GM12878 (cell line): ENCODE results near the gene TMEM132C. TPM values are rescaled to one million over a fixed set of nuclear protein-coding genes. Genes with fewer than 3 reads are reported as not detected.

ENCODE experiments used
- ATAC-seq: fragments of 200-7000 bp; cut with Tn5 transposase; 3 replicates; pipeline ENCODE4 v1.9.1; 2020; ENCODE audit warnings: mild to moderate bottlenecking, moderate library complexity
- BruUV-seq: library from RNA; stranded (reverse); fragments of 400-500 nt; replicated peaks from 2 replicates; lab custom pipeline; 2021; lab: Mats Ljungman, UMichigan
- CTCF ChIA-PET: fragments of 300-600 bp; sonication (Branson Sonifier 250); formaldehyde crosslinking; extraction: SDS; loops from one replicate; lab custom pipeline; 2021; ENCODE audit warnings: inconsistent platforms; lab: Yijun Ruan, JAX
- POLR2A ChIA-PET: fragments of 350-600 bp; formaldehyde crosslinking; extraction: SDS; loops from one replicate; lab custom pipeline; 2021; ENCODE audit warnings: inconsistent platforms; lab: Charles Lee
- RAD21 ChIA-PET: fragments of 300-600 bp; sonication (Branson Sonifier 250); formaldehyde crosslinking; loops from one replicate; lab custom pipeline; 2023; ENCODE audit warnings: antibody characterized with exemption; ENCODE audit not compliant: unreplicated experiment; lab: Charles Lee
- SMC1A ChIA-PET: fragments of 300-600 bp; sonication (Branson Sonifier 250); formaldehyde crosslinking; loops from one replicate; lab custom pipeline; 2023; ENCODE audit not compliant: unreplicated experiment, uncharacterized antibody; lab: Charles Lee
- DNase-seq: peaks from one replicate; pipeline ENCODE4 v3.0.0-alpha.2; 2011; ENCODE audit warnings: low read depth, low spot score
- FAIRE-seq: peaks from 3 replicates; lab custom pipeline; 2011; peaks lifted over from hg19 to GRCh38; lab: Jason Lieb, UNC
- H2AFZ ChIP-seq: 2 replicates; pipeline ENCODE4 v1.6.0; 2011; ENCODE audit warnings: low read depth, low read length, control low read depth; ENCODE audit not compliant: control insufficient read depth
- H3K27ac ChIP-seq: 2 replicates; pipeline ENCODE4 v1.5.1; 2011; ENCODE audit warnings: control low read depth; ENCODE audit not compliant: control insufficient read depth, insufficient read depth
- H3K27me3 ChIP-seq, 2 experiments: replicated peaks in 1 of 2; 2 replicates each; pipeline versions ENCODE4 v1.6.0 to v1.6.1; 2011; ENCODE audit warnings: low read length in 1 of 2; ENCODE audit not compliant: control insufficient read depth in 2 of 2, insufficient read depth in 2 of 2
- H3K36me3 ChIP-seq, 2 experiments: 2 replicates each; pipeline ENCODE4 v1.5.1; 2011; ENCODE audit warnings: low read length in 1 of 2; ENCODE audit not compliant: control insufficient read depth in 2 of 2, insufficient read depth in 2 of 2
- H3K4me1 ChIP-seq: 2 replicates; pipeline ENCODE4 v1.6.1; 2011; ENCODE audit warnings: mild to moderate bottlenecking, low read length, moderate library complexity, mixed read lengths; ENCODE audit not compliant: control insufficient read depth, insufficient read depth
- H3K4me2 ChIP-seq: 2 replicates; pipeline ENCODE4 v1.6.0; 2011; ENCODE audit warnings: control low read depth; ENCODE audit not compliant: control insufficient read depth, insufficient read depth
- H3K4me3 ChIP-seq: fragments of 200-600 bp; sonication (generic); 2 replicates; pipeline ENCODE4 v1.5.1; 2016
- H3K79me2 ChIP-seq: 2 replicates; pipeline ENCODE4 v1.6.0; 2011; ENCODE audit warnings: low read length; ENCODE audit not compliant: control insufficient read depth, insufficient read depth
- H3K9ac ChIP-seq: 2 replicates; pipeline ENCODE4 v1.8.0; 2011; ENCODE audit warnings: low read length, control low read depth, mixed read lengths; ENCODE audit not compliant: control insufficient read depth, insufficient read depth
- H3K9me3 ChIP-seq: replicated peaks from 3 replicates; pipeline ENCODE4 v1.5.1; 2011; ENCODE audit warnings: mild to moderate bottlenecking, low read length; ENCODE audit not compliant: control insufficient read depth, insufficient read depth
- H4K20me1 ChIP-seq: 2 replicates; pipeline ENCODE4 v1.6.0; 2011; ENCODE audit not compliant: control insufficient read depth, insufficient read depth
- CHD2 ChIP-seq: IDR thresholded peaks from 2 replicates; pipeline ENCODE4 v1.6.1; 2011; ENCODE audit warnings: low read depth, low read length, improper control_type of control experiment, borderline replicate concordance
- EGR1 ChIP-seq, 2 experiments: IDR thresholded peaks; 1 replicate in 1 of 2; 2 replicates in 1 of 2; pipeline ENCODE4 v1.6.1; 2011 to 2012; ENCODE audit warnings: low read depth in 2 of 2, low read length in 2 of 2, borderline replicate concordance in 1 of 2, mild to moderate bottlenecking in 1 of 2, moderate library complexity in 1 of 2
- JUND ChIP-seq: IDR thresholded peaks from 2 replicates; pipeline ENCODE4 v1.6.1; 2012; ENCODE audit warnings: low read depth, mild to moderate bottlenecking, low read length, improper control_type of control experiment, moderate library complexity
- MEF2B ChIP-seq: fragments of 450-650 bp; IDR thresholded peaks from 2 replicates; pipeline ENCODE4 v1.6.1; 2018; ENCODE audit warnings: mild to moderate bottlenecking, moderate library complexity; ENCODE audit not compliant: partially characterized antibody, poor library complexity, severe bottlenecking
- NRF1 ChIP-seq: conservative IDR thresholded peaks from 2 replicates; pipeline ENCODE4 v1.6.1; 2011; ENCODE audit warnings: mild to moderate bottlenecking, low read depth, low read length, improper control_type of control experiment
- POLR2AphosphoS5 ChIP-seq: IDR thresholded peaks from 2 replicates; pipeline ENCODE4 v1.6.1; 2011; ENCODE audit warnings: mild to moderate bottlenecking, low read length, inconsistent platforms
- SRF ChIP-seq, 2 experiments: IDR thresholded peaks; 2 replicates each; pipeline ENCODE4 v1.6.1; 2011; ENCODE audit warnings: low read depth in 2 of 2, low read length in 2 of 2, mild to moderate bottlenecking in 1 of 2, moderate library complexity in 1 of 2
- ZNF274 ChIP-seq: IDR thresholded peaks from one replicate; pipeline ENCODE4 v1.8.0; 2011; ENCODE audit not compliant: insufficient read length, insufficient read depth
- ZNF384 ChIP-seq: IDR thresholded peaks from 2 replicates; pipeline ENCODE4 v1.6.1; 2012; ENCODE audit warnings: low read depth, mild to moderate bottlenecking, low read length, improper control_type of control experiment, borderline replicate concordance
- WGBS: methylation state at CpG from one replicate; pipeline ENCODE4 v1.1.6; 2016; ENCODE audit warnings: low lambda C conversion rate; ENCODE audit not compliant: insufficient replicate concordance, insufficient coverage; ENCODE audit errors: missing lambda C conversion rate; 5-methylcytosine and 5-hydroxymethylcytosine counted together
- in situ Hi-C: fragments of 300-500 bp; cut with MboI; formaldehyde crosslinking; loops from 9 replicates; pipeline ENCODE4 v1.14.3; 2018; ENCODE audit warnings: mixed read lengths
- intact Hi-C: fragments of 100-400 bp; cut with micrococcal nuclease; formaldehyde crosslinking; loops from one replicate; pipeline ENCODE4 v1.14.2; 2022; ENCODE audit not compliant: unreplicated experiment
- polyA plus RNA-seq, 11 experiments: library from polyadenylated mRNA; depleted of rRNA in 4 of 11; unstranded in 6 of 11; stranded (reverse) in 5 of 11; fragments of >200 nt; fragmentation: Nextera tagmentation in 4 of 11; fragmentation: Illumina TruSeq in 1 of 11; extraction: Ambion mirVana in 4 of 11; extraction: Trizol in 1 of 11; gene quantifications; 1 replicate in 1 of 11; 2 replicates in 10 of 11; pipeline versions ENCODE4 v1.2.1 to v1.2.3, GENCODE V29; 2011 to 2016; ENCODE audit warnings: inconsistent platforms in 2 of 11, missing spikeins in 2 of 11, low read depth in 1 of 11
- total RNA-seq, 4 experiments: library from RNA; depleted of rRNA in 3 of 4; stranded (reverse); fragments of >200 nt in 3 of 4; fragmentation: Illumina TruSeq in 1 of 4; extraction: Trizol in 1 of 4; gene quantifications; 2 replicates each; pipeline versions ENCODE4 v1.2.1 to v1.2.3, GENCODE V29; 2013 to 2021
- TF ChIP-seq, protein P1 (sequence below): fragments of 450-650 bp; IDR thresholded peaks from 2 replicates; pipeline ENCODE4 v1.6.1; 2017; ENCODE audit warnings: low read depth, mild to moderate bottlenecking, moderate library complexity
- TF ChIP-seq, protein P2 (sequence below): IDR thresholded peaks from 2 replicates; pipeline ENCODE4 v1.6.1; 2011; ENCODE audit warnings: mild to moderate bottlenecking, low read depth, low read length, moderate library complexity; ENCODE audit not compliant: insufficient replicate concordance
- TF ChIP-seq, protein P3 (sequence below): fragments of 450-650 bp; IDR thresholded peaks from 2 replicates; pipeline ENCODE4 v1.6.1; 2016; ENCODE audit warnings: mild to moderate bottlenecking, moderate library complexity, borderline replicate concordance

TMEM132C gene
- total and polyA plus RNA-seq, 10 of the 15 experiments (the other 5 are each of a cell fraction or from before 2014, with no cell fraction given), result not detected

DNA sequence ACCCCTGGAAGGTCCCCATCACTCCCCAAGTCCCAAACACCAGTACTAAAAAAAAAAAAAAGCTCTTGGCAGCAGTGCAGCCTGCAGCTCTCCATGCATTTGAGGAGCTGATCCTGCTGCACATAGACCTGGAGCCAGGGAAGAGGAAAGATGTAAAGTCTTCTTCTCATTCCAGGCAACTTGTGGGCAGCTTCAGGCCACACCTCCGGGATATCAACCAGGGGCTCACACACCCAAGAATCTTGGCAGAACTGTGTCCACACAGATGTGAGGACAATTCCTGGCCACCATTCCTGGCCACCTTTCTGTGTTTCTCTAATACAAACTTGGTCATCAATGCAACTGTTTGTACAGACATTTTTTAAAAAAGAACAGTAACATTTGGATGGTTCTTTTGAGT, 72.7 kb downstream of the TMEM132C start (continued):
- TF ChIP-seq, protein P1, sequence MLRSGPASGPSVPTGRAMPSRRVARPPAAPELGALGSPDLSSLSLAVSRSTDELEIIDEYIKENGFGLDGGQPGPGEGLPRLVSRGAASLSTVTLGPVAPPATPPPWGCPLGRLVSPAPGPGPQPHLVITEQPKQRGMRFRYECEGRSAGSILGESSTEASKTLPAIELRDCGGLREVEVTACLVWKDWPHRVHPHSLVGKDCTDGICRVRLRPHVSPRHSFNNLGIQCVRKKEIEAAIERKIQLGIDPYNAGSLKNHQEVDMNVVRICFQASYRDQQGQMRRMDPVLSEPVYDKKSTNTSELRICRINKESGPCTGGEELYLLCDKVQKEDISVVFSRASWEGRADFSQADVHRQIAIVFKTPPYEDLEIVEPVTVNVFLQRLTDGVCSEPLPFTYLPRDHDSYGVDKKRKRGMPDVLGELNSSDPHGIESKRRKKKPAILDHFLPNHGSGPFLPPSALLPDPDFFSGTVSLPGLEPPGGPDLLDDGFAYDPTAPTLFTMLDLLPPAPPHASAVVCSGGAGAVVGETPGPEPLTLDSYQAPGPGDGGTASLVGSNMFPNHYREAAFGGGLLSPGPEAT, result no peak

DNA sequence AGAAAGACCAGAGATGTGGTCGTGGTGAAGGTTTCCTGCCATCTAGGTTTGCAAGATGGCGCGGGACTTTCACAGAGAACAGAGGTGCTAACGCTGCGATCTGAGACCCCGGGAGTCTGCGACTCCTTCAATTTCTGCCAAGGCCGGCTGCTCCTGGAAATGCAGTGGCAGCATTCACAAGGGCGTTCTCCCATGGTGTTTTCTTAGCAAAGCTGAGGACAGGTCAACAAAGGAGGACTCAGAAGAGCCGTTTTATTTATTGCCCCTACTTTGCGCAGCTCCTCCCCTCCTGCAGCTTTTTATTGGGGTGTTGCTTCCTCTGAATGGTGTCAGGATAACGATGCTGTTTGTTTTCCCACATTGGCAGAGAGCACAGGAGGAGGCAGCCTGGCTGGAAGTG, 86.3 kb downstream of the TMEM132C start:
- no peak overlapping the region for H3K4me3 ChIP-seq
- H3K9ac ChIP-seq, result no peak overlapping the region
- no peak overlapping the region for H3K27ac ChIP-seq
- H3K79me2 ChIP-seq, result no peaks in the 10 kb centered on the region
- H3K27me3 ChIP-seq, result no peaks in the 10 kb centered on the region
- ChIA-PET RAD21 (no interaction called here), CTCF (no interaction called here), SMC1A (no interaction called here), POLR2A (no interaction called here)
- H3K4me1 ChIP-seq, result no peaks in the 10 kb centered on the region
- no peaks in the 10 kb centered on the region; the same call in 2 of the 3 replicates for H3K9me3 ChIP-seq
- H2AFZ ChIP-seq, result no peak overlapping the region
- no peaks in the 10 kb centered on the region for H4K20me1 ChIP-seq
- no peak overlapping the region for H3K4me2 ChIP-seq
- DNase-seq (no peak), ATAC-seq (no peak), FAIRE-seq (no peak)
- intact Hi-C loops (no loop called here), in situ Hi-C loops (no loop called here)
- H3K36me3 ChIP-seq, result no peaks in the 10 kb centered on the region
- WGBS, result 14% methylated on average over 12 of the region's 12 CpGs
- no TSS peak for BruUV-seq
- no peak for TF ChIP-seq POLR2AphosphoS5
- no peak for TF ChIP-seq MEF2B
- TF ChIP-seq, protein P2, sequence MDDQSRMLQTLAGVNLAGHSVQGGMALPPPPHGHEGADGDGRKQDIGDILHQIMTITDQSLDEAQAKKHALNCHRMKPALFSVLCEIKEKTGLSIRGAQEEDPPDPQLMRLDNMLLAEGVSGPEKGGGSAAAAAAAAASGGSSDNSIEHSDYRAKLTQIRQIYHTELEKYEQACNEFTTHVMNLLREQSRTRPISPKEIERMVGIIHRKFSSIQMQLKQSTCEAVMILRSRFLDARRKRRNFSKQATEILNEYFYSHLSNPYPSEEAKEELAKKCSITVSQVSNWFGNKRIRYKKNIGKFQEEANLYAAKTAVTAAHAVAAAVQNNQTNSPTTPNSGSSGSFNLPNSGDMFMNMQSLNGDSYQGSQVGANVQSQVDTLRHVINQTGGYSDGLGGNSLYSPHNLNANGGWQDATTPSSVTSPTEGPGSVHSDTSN, result no peak
- no peak for TF ChIP-seq SRF (IDR thresholded peaks at IDR 0.05; ENCODE audit: low read depth in 2 of 2, low read length in 2 of 2)
- no peak for TF ChIP-seq EGR1 (IDR thresholded peaks at IDR 0.05; ENCODE audit: borderline replicate concordance in 1 of 2, low read depth in 2 of 2, low read length in 2 of 2)
- no peak for TF ChIP-seq JUND
- TF ChIP-seq, protein P3, sequence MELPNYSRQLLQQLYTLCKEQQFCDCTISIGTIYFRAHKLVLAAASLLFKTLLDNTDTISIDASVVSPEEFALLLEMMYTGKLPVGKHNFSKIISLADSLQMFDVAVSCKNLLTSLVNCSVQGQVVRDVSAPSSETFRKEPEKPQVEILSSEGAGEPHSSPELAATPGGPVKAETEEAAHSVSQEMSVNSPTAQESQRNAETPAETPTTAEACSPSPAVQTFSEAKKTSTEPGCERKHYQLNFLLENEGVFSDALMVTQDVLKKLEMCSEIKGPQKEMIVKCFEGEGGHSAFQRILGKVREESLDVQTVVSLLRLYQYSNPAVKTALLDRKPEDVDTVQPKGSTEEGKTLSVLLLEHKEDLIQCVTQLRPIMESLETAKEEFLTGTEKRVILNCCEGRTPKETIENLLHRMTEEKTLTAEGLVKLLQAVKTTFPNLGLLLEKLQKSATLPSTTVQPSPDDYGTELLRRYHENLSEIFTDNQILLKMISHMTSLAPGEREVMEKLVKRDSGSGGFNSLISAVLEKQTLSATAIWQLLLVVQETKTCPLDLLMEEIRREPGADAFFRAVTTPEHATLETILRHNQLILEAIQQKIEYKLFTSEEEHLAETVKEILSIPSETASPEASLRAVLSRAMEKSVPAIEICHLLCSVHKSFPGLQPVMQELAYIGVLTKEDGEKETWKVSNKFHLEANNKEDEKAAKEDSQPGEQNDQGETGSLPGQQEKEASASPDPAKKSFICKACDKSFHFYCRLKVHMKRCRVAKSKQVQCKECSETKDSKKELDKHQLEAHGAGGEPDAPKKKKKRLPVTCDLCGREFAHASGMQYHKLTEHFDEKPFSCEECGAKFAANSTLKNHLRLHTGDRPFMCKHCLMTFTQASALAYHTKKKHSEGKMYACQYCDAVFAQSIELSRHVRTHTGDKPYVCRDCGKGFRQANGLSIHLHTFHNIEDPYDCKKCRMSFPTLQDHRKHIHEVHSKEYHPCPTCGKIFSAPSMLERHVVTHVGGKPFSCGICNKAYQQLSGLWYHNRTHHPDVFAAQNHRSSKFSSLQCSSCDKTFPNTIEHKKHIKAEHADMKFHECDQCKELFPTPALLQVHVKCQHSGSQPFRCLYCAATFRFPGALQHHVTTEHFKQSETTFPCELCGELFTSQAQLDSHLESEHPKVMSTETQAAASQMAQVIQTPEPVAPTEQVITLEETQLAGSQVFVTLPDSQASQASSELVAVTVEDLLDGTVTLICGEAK, result no peak
- TF ChIP-seq ZNF384, result no peak
- no peak for TF ChIP-seq CHD2
- TF ChIP-seq ZNF274, result no peak
- no peak for TF ChIP-seq NRF1
